Stimulated activated naive CD8-positive, alpha-beta T cell treated with anti-CD3 and anti-CD28 coated beads, Interleukin-15, Interleukin-2, amounts not matched to agents 100 U/mL and 50 U/mL, for 24 hours (primary cell): ENCODE results near the gene ZNF569.
"Not testable (repeated sequence)": the region's sequence is repeated elsewhere in the genome, so short reads cannot be mapped to it uniquely, and the experiment has no call there.

ENCODE experiments used
- ATAC-seq: fragments of 150-1000 bp; cut with Tn5 transposase; one replicate; pipeline ENCODE4 v1.10.0; 2021
- DNase-seq: peaks from one replicate; pipeline ENCODE4 v3.0.0; 2021

The ZNF569 gene

DNA sequence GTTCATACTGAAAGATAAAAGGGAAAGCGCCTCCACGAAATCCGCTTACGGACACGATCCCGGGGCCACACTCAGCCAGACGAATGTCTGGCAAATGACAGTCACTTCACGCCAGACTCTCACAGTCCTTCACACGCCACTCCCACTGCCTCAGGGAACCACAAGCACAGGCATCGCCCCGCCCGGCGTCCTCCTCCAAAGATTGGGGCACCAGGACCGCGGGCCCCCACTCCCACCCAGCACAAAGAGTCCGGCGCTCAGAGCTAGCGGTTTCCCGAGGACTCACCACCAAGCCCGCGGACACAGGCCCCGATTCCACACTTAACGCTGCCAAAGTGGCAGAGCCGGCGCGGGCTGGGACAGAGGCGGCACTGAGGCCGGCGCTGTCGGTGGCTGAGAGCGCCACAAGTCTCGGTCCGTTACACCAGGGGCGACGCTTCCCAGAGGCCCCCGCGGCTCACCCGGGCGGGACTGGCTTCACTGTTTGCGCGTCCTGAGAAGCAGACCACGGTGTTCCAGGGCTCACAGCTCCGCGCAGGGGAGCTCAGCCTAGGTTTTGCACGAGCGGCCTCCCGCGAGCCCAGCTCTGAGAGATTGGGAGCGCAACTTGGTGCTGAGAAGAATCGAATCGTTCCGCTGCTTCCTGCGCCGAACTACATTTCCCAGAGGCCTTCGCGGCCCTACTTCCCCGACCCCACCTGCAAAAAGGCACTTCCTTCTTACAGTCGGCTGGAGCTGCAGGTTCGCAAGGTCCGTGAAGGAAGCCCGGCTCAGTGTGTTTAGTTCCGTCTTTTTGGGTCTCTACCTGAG lies at the start of gene ZNF569:
TSS of gene ZNF569 (minus strand) at position 647 of the 810 bp plus-strand sequence. CDS start 22,523 bp downstream, outside the sequence.
- DNase-seq (peak; percentile 84), ATAC-seq (peak; percentile 73)

DNA sequence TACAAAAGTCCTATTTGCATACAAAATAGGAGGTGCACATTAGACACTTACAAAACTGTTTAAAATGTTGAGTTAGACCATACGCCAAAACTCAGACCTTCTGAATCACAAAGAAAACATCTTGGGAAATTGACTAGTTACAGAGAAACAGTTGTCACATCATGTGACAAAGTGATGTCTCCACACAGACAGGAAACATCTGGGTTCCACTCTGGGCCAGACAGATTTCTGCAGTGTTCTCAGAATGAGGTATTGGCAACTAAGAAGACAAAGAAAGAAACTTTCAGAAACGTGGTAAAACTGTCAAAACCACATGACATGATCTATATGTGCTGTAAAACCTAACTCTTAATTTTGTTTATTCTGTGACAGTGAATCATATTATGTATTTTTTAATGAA lies 46.2 kb upstream of the ZNF569 start:
- DNase-seq = no peak
- ATAC-seq = no peak

DNA sequence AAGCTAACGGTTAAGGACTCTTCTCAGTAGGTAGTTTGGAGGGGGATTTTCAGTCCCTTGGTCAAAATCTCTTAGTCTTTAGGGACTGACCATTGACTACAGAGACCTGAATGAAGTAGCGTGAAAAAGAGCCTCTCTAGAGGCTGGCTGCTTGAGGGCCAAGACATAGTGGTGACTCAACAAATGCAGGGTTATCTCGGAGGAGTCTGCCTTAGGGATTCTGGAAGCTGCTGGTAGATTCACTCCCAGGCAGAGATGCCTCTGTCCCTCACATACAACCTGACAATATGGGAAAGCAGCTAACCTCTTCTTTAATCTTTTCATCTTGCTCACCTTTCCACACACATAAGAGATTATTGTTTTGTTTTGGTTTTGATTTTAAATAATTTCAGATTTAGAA lies 44.6 kb upstream of the ZNF569 start:
- ATAC-seq = no peak
- DNase-seq = no peak

DNA sequence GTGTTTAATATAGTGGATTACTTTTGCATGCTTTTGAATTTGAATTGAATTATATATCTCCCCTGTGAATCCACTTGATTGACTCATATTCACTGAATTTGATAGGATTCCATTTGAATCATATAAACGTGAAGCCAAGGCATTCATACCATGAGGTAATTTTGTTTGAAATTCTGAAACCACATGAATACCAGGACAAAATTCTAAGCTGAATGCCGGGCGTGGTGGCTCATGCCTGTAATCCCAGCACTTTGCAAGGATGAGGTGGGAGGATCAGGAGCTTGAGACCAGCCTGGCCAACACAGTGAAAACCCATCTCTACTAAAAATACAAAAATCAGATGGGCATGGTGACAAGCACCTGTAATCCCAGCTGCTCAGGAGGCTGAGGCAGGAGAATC lies 43.9 kb upstream of the ZNF569 start:
- ATAC-seq (no peak), DNase-seq (no peak)

DNA sequence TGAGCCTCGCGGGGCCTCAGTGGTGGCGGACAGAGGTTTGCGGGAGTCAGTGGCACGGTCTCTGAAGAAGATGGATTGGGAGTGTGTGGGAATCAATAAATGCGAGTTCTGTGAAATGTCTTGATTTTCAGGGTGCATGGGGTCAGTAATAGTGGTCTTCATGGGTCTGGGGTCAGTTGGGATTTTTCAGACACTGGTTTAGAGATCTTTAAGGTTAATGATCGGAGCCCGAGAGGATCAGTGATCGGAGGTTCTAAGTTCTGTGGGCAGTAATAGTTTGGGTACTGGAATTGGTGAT lies 39.9 kb upstream of the ZNF569 start:
- ATAC-seq (peak; percentile 24), DNase-seq (no peak)

DNA sequence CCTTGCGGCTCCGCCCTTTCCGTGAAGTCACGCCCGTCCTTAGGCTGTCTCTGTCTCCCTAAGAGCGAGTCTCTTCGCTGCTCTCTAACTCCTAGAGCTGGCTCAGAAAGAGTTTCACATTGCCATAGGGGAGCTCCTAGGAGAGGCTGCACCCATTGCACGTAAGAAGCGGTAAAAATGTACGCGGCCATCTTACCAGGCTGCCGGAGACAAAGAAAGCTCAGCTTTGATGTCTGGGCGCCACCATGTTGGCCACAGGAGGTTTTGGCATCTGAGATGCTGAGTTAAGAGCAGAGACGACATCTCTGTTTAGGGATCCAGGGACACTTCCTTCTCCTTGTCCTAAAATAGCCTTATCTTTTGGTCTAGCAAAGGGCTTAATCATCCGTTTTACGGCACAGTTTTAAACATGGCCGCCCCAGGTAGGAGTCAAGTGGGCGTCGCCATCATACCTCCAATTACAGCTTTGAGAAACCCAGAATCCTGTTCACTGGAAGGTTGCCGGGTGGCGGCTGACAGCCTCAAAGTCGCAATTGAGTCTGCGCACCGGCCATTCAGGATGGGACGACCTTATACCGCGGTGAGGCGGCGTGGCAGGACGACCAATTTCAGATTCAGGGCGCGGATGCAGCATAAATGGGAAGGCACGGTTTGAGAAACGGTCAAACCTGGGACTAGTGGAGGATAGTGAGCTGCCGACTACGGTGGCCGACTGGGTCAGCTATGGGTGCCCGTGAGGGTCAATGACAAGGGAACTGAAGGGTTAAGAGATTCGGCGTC lies 39.3 kb upstream of the ZNF569 start, which contains the start of gene ZNF793:
TSS of gene ZNF793 (plus strand) at position 553 of the 780 bp plus-strand sequence. CDS start 16,501 bp downstream, outside the sequence.
- DNase-seq = peak; percentile 70
- peak; percentile 81 for ATAC-seq

DNA sequence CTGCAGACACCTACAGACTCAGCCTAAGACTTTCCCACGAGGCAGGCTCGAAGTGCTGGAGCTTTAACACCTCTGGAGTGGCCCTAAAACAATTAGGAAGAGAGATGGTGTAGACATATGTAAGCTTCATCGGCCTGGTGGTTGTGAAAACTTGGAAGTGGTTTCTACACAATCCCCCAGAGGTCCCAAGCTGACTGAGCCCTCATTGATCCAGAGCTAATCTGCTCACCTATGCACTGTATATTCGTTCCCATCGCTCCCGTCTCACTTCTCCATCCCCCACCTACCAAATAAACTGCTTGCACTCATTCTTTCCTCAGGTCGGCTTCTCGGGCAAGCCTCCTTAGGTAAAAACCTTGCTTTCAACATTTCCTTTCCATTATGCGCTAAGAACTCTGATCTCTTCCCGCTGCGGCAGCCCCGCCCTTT lies 38.7 kb upstream of the ZNF569 start:
- no peak for ATAC-seq
- no peak for DNase-seq

DNA sequence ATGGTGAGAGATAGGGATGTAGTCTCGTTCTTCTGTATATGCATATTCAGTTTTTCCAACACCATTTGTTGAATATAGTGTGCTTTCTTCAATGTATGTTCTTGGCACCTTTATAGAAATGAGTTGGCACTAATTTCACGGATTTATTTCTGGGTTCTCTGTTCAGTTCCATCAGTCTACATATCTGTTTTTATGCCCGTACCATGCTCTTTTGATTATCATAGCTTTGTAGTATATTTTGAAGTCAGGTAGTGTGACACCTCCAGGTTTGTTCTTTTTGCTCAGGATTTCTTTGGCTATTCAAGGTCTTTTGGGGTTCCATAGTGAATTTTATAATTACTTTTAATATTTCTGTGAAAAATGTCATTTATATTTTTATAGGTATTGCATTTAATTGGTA lies 25.0 kb upstream of the ZNF569 start:
- DNase-seq (no peak), ATAC-seq (no peak)

DNA sequence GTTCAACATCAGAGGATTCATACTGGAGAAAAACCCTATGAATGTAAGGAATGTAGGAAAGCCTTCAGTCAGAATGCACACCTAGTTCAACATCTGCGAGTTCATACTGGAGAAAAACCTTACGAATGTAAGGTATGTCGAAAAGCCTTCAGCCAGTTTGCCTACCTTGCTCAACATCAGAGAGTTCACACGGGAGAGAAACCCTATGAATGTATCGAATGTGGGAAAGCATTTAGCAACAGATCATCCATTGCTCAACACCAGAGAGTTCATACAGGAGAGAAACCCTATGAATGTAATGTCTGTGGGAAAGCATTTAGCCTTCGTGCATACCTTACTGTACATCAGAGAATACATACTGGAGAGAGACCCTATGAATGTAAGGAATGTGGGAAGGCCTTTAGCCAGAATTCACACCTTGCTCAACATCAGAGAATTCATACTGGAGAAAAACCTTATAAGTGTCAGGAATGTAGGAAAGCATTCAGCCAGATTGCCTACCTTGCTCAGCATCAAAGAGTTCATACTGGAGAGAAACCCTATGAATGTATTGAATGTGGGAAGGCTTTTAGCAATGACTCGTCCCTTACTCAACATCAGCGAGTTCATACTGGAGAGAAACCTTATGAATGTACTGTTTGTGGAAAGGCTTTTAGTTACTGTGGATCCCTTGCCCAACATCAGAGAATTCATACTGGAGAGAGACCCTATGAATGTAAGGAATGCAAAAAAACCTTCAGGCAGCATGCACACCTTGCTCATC lies 17.3 kb upstream of the ZNF569 start:
- ATAC-seq (no peak), DNase-seq (no peak)

DNA sequence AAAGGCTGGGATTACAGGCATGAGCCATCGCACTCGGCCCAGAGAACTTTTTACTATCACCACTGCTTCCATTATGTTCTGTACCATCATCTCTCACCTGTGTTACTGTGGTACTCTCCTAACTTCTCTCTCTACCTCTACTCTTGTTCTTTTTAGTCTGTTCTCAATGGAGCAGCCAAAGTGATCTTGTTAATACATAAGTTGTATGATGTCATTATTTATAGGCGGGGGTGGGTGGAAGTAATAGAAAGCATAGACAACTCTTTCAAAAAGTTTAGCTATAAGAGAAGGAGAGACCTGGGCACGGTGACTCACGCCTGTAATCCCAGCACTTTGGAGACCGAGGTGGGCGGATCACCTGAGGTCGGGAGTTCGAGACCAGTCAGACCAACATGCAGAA lies 4.9 kb upstream of the ZNF569 start:
- ATAC-seq (no peak), DNase-seq (no peak)

DNA sequence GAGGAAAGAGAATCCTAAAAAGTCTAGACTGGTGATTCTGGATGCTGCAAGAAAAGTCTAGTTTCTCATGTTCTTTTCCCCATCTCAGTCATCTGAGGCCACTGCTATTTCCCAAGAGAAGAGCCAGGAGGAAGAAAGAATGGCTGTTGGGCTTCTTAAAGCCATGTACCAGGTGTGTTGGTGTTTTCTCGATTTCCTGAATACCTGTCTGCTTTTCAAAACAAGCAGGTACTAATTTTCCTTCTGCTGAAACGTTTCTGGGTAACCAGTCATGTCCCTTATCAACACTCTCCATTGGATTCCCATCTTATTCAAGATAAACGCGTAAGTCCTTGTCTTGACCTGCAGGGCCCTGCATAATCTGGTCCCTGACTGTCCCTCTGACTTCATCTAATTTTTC lies 3.0 kb upstream of the ZNF569 start:
- DNase-seq (no peak), ATAC-seq (no peak)

DNA sequence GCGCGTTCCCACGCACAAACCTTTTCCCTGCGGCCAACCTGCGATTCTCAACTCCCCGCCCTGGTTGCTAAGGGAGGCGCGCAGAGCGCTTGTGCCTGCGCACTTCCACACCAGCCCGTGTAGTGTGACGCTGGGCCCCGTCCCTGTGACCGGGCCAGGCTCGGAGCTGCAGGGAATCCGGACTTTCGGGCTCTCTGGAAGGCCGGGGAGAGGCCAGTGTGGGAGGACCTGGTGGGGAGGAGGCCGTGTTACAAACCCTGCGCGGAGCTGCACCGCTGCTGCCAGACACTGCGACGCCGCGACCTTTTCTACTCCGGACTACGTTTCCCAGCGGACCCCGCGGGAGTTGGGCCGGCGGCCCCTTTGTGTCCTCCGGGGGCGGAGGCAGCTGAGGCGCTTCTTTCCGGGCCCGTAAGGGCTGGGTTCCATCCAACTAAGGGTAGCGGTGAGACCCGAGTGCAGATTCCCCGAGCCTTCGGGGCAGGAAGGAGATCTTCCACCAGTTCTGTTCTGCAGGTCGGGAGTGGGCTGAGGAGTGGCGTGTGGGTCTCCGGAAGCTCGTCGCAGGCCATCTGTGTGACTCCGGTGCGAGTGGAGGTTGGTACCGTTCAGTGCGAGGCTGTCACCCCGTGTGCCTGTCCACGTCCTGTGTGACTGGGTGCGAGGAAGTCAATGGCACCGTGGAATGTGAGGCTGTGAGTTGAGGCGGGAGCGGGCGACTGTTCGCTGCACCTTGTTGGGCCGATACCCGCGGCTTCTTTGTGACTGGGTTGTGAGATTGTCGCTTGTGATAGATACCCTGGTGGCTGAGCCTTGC lies 1.9 kb upstream of the ZNF569 start, which contains the start of gene ZNF570:
TSS of gene ZNF570 (plus strand) at position 396 of the 817 bp plus-strand sequence. CDS start 999 bp downstream, outside the sequence.
- DNase-seq (peak; percentile 88), ATAC-seq (peak; percentile 83)

DNA sequence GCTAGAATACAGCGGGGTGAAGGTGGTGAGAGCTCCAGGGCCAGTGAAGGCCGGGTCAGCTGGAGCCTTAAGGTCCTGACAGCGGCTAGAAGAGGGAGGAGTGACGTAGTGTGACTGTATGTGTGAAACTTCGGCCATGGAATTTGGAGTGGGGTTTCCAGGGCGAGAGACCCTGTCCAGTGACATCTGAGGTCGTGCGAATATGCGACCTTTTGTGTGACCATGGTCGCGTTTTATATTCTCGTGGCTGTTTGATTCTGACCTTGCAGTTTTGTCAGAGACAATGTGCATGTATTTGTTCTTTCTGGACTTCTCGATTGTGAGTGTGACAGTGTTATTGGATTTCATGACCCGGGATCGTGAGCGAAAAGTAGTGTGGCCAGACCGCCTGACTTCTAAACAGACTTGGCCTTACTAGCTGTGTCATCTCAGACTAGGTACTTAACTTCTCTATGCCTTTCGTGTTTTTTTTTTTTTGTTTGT lies 405 bp upstream of the ZNF569 start:
- ATAC-seq (no peak), DNase-seq (no peak)

DNA sequence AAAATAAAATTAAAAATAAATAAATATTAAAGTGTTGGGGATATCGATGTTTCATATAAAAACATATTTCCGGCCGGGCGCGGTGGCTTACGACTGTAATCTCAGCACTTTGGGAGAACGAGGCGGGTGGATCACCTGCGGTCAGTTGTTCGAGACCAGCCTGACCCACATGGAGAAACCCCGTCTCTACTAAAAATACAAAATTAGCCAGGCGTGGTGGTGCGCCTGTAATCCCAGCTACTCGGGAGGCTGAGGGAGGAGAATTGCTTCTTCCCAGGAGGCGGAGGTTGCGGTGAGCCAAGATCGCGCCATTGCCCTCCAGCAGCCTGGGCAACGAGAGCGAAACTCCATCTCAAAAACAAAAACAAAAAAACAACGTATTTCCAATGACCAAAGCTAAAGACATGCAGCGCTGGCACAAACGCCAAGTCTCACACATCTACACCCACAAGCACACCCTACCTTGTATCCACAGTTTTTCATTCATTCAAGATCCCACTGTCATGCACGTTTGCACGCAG lies 907 bp downstream of the ZNF569 start:
- DNase-seq (no peak), ATAC-seq (no peak)

DNA sequence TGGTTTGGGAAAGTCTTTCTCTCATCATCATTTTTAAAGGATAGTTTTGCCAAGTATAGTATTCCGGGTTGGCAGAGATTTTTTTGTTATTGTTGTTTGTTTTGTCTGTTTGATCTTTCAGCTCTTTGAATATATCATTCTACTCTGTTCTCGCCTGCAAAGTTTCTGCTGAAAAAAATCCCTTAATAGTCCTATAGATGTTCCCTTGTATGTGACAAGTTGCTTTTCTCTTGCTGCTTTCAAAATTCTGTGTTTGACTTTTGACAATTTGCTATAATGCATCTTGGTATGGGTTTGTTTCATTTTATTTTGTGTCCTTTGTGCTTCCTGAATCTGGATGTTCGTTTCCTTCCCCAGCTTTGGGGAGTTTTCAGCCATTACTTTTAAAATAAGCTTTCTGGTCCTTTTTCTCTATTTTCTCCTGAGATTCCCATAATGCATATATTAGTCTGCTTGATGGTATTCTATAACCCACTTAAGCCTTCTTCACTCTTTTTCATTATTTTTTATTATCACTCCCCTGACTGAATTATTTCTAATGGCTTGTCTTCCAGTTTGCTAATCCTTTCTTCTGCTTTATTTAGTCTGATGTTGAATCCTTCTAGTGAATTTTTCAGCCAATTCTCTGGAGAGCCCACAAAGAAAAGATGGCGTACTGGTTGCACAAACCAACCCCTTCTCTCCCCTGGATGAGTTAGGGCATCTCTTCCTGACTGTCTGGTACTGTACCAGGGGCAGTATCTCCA lies 14.6 kb downstream of the ZNF569 start:
- no peak for ATAC-seq
- DNase-seq = no peak

DNA sequence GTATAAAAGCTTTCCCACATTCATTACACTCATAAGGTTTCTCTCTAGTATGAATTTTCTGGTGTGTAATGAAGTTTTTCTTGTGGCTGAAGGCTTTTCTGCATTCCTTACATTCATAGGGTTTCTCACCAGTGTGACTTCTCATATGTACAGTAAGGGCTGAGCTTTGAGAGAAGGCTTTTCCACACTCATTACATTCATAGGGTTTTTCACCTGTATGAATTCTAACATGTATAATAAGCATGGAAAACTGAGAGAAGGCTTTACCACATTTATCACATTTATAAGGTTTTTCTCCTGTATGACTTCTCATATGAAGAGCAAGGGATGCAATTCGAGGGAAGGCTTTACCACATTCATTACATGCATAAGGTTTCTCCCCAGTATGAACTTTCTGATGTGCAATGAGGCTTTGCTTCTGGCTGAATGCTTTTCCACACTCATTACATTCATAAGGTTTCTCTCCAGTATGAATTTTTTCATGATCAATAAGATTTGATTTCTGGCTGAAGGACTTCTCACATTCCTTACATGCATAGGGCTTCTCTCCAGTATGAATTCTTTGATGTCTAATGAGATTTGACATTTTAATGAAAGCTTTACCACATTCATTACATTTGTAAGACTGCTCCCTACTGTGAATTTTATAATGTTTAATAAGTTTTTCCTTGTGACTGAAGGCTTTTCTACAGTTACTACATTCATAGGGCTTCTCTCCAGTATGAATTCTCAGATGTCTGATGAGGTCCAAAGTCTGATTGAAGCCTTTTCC lies 53.7 kb downstream of the ZNF569 start:
- ATAC-seq (no peak), DNase-seq (no peak)

DNA sequence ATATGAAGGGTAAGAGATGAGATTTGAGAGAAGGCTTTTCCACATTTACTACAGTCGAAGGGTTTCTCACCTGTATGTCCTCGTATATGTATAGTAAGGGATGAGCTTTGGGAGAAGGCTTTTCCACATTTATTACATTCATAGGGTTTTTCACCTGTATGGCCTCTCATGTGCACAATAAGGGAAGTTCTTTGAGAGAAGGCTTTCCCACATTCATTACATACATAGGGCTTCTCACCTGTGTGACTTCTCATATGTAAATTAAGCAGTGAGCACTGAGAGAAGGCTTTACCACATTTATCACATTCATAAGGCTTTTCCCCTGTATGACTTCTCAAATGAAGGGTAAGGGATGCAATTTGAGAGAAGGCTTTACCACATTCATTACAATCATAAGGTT lies 54.5 kb downstream of the ZNF569 start:
- no peak for DNase-seq
- ATAC-seq = no peak

DNA sequence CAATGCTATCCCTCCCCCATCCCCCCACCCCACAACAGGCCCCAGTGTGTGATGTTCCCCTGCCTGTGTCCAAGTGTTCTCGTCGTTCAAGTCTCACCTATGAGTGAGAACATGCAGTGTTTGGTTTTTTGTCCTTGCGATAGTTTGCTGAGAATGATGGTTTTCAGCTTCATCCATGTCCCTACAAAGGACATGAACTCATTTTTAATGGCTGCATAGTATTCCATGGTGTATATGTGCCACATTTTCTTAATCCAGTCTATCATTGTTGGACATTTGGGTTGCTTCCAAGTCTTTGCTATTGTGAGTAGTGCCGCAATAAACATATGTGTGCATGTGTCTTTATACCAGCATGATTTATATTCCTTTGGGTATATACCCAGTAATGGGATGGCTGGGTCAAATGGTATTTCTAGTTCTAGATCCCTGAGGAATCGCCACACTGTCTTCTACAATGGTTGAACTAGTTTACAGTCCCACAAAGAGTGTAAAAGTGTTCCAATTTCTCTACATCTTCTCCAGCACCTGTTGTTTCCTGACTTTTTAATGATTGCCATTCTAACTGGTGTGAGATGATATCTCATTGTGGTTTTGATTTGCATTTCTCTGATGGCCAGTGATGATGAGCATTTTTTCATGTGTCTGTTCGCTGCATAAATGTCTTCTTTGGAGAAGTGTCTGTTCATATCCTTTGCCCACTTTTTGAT lies 61.0 kb downstream of the ZNF569 start:
- DNase-seq, ATAC-seq: not testable (repeated sequence)

DNA sequence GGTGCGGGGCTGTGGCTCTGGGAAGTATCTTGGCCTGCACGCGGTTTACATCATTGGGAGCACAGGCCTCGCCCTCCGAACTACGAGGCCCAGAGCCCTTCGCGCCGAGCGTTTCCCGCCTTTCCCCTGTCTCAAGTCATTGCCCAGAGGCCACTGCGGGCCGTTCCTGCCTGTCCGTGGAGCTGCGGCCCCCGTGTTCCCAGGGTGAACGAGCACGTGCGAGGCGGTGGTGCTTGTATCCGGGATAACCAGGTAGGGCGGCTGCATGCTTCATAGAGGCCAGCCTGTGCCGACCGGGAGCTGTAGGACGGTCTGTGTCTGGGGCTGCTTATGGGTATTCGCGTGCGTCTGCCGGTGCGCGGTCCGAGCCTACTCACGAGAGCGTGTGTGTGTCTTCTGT lies 63.8 kb downstream of the ZNF569 start:
- ATAC-seq (no peak), DNase-seq (no peak)
